Stimulated activated CD8-positive, alpha-beta memory T cell treated with anti-CD3 and anti-CD28 coated beads, Interleukin-12 subunit alpha, Interleukin-12 subunit beta, amount 100 ng/mL, for 1 hour (primary cell): ENCODE data around the gene ZNF267.
A peak's percentile ranks its signal among the peaks of the same experiment; 100 is the strongest.
"Not testable (repeated sequence)": the region's sequence is repeated elsewhere in the genome, so short reads cannot be mapped to it uniquely, and the experiment has no call there.

Experiments
- DNase-seq: peaks from one replicate; pipeline ENCODE4 v3.0.0-alpha.2; 2020; ENCODE audit warnings: low read depth

Gene ZNF267

DNA sequence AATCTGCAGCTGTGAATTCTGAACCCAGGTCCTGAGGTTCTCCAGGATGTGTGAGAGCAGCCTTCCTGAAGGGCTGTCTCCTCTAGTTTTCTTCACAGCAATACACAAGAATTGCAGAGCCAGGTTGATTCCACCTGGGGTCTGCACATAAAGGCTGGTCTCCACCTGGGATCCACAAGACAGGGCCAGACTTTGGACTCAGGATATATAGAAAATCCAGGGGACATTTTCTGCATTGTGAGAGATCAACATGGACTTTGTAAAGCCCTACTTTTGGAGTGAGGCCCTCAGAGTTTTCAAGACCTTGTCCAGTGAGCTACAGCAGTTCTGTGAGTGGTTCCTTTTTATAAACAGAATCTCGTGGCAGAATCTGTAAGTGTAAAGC, 6.3 kb downstream of the ZNF267 start:
- DNase-seq = no peak

DNA sequence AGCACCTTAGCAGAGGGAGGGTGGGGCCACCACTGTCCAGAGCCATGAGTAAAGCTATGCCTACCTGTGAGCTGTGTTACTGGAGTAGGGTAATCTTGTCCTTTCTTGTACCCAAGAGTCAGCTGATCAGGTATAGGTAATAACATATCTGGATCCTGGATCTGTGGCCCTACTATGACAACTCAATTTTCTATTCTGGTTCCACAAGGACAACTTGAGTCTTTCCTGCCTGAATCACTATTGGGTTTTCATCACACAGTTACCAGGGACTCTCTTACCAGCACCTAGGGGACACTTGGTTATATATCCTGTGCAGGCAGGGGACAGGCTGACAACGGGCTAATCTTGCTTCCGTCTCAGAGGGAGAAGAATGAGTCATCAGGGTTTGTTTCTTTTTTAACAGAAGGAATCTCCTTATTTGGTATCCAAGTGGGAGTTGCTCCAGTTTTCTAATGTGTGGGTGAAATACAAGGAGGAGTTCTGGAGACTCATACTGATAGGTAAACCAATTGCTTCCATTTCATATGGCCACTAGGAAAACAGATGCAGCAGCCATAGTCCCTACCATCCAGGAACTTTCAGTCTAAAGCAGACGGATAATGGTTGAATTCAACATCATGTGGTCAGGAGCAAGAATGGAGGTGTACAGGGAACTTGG, 6.8 kb downstream of the ZNF267 start:
- DNase-seq = no peak

DNA sequence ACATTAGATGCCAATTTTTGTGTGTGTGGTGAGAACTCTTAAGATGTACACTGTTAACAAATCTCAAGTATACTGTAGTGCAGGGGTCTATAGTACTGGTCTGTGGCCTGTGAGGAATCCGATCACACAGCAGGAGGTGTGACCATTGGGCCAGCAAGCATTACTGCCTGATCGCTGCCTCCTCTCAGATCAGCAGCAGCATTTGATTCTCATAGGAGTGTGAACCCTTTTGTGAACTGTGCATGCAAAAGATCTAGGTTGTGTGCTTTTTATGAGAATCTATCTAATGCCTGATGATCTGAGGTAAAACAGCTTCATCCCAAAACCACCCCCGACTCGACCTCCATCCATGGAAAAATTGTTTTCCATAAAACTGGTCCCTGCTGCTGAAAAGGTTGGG, 12.6 kb downstream of the ZNF267 start:
- no peak for DNase-seq

GRCh38 chr16:31888735-31889134, 15.1 kb downstream of the ZNF267 start:
- no peak for DNase-seq

DNA sequence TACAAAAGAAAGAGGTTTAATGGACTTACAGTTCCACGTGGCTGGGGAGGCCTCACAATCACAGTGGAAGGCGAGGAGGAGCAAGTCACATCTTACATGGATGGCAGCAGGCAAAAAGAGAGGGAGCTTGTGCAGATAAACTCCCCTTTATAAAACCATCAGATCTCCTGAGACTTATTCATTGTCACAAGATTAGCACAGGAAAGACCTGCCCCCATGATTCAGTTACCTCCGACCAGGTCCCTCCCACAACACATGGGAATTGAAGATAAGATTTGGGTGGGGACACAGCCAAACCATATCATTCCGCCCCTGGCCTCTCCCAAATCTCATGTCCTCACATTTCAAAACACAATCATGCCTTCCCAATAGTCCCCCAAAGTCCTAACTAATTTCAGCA, 18.5 kb downstream of the ZNF267 start:
- not testable (repeated sequence) for DNase-seq

DNA sequence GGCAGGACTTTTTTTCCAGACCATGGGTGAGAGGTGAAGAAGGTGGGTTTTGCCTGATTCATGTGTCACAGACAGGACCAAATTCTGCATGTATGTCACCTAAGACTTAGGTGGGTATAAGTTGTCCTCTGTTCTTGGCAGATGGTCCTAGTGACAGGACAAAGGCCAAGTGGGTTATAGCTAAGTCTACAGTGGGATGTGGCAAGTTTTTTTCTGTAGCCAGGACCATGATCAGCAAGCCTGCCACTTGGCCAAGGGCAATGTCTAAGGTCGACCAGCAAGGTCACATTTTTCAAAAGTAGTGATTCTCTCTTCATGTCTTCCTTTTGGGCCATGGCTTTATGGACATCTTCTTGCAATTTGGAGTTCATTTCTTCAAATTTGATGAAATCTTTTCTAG, 20.2 kb downstream of the ZNF267 start:
- DNase-seq = no peak

DNA sequence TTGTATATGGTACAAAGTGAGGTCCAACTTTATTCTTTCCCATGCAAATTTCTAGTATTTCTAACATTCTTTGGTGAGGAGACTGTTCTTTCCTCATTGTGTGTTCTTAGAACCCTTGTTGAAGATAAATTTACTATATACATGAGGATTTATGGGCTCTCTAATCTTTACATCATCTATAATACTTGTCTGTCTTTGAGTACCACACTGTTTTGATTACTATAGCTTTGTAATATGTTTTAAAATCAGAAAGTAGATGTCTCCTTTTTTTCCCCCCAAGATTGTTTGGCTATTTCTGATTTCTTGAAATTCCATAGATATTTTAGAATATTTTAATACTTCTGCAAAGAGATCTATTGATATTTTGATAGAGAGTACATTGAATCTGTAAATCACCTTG, 23.7 kb downstream of the ZNF267 start:
- no peak for DNase-seq

- DNase-seq = no peak
Observed at GRCh38 chr16:31899505-31899904, 25.9 kb downstream of the ZNF267 start.

GRCh38 chr16:31904571-31904970, 31.0 kb downstream of the ZNF267 start:
- not testable (repeated sequence) for DNase-seq

DNA sequence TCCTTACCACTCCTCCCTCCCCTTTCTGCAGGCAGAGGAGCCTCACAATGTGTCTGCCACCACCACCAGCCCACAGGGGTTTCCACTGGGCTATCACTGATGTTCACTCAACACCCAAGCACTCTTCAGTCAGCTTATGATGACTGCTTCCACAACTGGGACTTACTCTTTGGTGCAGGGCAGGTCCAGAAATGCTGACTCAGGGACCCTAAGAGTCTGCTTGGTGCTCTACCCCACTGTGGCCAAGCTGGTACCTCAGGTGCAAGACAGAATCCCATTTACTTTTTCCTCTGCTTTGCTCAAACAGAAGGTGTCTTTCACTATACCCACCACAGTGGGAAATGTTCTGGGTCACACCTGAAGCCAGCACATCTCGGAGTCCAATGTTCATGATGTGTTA, 40.1 kb downstream of the ZNF267 start:
- no peak for DNase-seq

GRCh38 chr16:31916056-31916488, 42.5 kb downstream of the ZNF267 start:
- no peak for DNase-seq

GRCh38 chr16:31920373-31920772, 46.8 kb downstream of the ZNF267 start:
- DNase-seq = no peak

DNA sequence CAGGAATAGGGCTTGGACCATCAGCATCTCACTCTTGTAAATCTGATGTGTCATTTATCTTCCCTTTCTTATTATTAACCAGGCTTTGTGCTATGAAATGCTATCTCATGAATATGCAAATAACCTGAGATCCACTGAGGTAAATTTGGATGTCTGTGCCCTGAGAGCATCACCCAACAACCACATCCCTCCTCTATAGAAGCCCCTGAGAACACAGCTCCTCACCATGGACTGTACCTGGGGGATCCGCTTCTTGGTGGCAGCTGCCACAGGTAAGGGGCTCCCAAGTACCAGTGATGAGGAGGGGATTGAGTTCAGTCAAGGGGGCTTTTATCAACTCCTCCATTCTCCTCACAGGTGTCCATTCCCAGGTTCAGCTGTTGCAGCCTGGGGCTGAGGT, 78.2 kb downstream of the ZNF267 start:
- DNase-seq = not testable (repeated sequence)

DNA sequence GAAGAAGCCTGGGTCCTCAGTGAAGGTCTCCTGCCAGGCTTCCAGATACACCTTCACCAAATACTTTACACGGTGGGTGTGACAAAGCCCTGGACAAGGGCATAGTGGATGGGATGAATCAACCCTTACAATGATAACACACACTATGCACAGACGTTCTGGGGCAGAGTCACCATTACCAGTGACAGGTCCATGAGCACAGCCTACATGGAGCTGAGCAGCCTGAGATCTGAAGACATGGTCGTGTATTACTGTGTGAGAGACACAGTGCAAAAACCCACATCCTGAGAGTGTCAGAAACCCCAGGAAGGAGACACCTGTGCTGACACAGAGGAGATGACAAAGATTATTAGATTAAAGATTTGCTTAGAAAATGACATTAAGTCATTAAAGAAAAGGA, 78.6 kb downstream of the ZNF267 start:
- not testable (repeated sequence) for DNase-seq

DNA sequence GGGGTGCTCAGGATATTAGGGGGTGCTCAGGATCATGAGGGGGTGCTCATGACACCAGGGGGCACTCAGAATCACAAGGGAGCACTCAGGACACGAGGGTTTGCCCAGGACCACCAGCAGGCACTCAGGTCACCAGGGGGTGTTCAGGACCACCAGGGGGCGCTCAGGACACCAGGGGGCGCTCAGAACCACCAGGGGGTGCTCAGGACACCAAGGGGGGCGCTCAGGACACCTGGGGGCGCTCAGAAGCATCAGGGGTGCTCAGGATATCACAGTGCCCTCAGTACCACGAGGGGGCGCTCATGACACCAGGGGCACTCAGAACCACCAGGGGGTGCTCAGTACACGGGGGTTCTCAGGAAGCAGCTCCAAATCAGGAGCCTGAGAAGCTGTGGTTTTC, 82.6 kb downstream of the ZNF267 start:
- not testable (repeated sequence) for DNase-seq

- DNase-seq = peak; percentile 4
Observed at GRCh38 chr16:31960186-31960910, 86.7 kb downstream of the ZNF267 start.
